MG63 (cell line): Measurements from ENCODE around the gene LIFR. TPM values are rescaled to one million over a fixed set of nuclear protein-coding genes. Genes with fewer than 3 reads are reported as not detected.
"Not testable (repeated sequence)": the region's sequence is repeated elsewhere in the genome, so short reads cannot be mapped to it uniquely, and the experiment has no call there.

ENCODE experiments used
- DNase-seq: peaks from one replicate; pipeline ENCODE4 v3.0.0-alpha.2; 2020
- H3K27me3 ChIP-seq: fragments of 250-450 bp; sonication (Bioruptor Pico); 2 replicates; pipeline ENCODE4 v1.5.1; 2020; ENCODE audit warnings: mild to moderate bottlenecking, moderate library complexity
- H3K36me3 ChIP-seq: fragments of 250-450 bp; sonication (Bioruptor Pico); 2 replicates; pipeline ENCODE4 v1.5.1; 2020; ENCODE audit warnings: mild to moderate bottlenecking, moderate library complexity
- H3K4me3 ChIP-seq: fragments of 250-450 bp; sonication (Bioruptor Pico); 2 replicates; pipeline ENCODE4 v1.5.1; 2020; ENCODE audit warnings: mild to moderate bottlenecking, moderate library complexity
- H3K9me3 ChIP-seq: fragments of 250-450 bp; sonication (Bioruptor Pico); 2 replicates; pipeline ENCODE4 v1.5.1; 2020; ENCODE audit warnings: mild to moderate bottlenecking, moderate library complexity
- total RNA-seq: library from RNA; depleted of rRNA; stranded (reverse); fragments of >200 nt; shearing (Covaris generic); gene quantifications from 2 replicates; pipeline ENCODE4 v1.2.3, GENCODE V29; 2014; ENCODE audit warnings: low replicate concordance; rRNA removed

The LIFR gene, protein sequence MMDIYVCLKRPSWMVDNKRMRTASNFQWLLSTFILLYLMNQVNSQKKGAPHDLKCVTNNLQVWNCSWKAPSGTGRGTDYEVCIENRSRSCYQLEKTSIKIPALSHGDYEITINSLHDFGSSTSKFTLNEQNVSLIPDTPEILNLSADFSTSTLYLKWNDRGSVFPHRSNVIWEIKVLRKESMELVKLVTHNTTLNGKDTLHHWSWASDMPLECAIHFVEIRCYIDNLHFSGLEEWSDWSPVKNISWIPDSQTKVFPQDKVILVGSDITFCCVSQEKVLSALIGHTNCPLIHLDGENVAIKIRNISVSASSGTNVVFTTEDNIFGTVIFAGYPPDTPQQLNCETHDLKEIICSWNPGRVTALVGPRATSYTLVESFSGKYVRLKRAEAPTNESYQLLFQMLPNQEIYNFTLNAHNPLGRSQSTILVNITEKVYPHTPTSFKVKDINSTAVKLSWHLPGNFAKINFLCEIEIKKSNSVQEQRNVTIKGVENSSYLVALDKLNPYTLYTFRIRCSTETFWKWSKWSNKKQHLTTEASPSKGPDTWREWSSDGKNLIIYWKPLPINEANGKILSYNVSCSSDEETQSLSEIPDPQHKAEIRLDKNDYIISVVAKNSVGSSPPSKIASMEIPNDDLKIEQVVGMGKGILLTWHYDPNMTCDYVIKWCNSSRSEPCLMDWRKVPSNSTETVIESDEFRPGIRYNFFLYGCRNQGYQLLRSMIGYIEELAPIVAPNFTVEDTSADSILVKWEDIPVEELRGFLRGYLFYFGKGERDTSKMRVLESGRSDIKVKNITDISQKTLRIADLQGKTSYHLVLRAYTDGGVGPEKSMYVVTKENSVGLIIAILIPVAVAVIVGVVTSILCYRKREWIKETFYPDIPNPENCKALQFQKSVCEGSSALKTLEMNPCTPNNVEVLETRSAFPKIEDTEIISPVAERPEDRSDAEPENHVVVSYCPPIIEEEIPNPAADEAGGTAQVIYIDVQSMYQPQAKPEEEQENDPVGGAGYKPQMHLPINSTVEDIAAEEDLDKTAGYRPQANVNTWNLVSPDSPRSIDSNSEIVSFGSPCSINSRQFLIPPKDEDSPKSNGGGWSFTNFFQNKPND
- total RNA-seq = 6.8 and 9.2 TPM in 2 replicates

- Histone ChIP-seq H3K36me3 (no peaks in the 10 kb centered on the region), H3K27me3 (no peaks in the 10 kb centered on the region), H3K9me3 (no peaks in the 10 kb centered on the region), H3K4me3 (peak within 1 kb of the TSS; percentile 89)
- DNase-seq = peak; percentile 88
Measured at GRCh38 chr5:38556599-38557307, at the start of gene LIFR. Gene LIFR, minus strand, starts transcription at chr5:38556646. Its CDS starts 25,999 bp downstream, at chr5:38530647.

DNA sequence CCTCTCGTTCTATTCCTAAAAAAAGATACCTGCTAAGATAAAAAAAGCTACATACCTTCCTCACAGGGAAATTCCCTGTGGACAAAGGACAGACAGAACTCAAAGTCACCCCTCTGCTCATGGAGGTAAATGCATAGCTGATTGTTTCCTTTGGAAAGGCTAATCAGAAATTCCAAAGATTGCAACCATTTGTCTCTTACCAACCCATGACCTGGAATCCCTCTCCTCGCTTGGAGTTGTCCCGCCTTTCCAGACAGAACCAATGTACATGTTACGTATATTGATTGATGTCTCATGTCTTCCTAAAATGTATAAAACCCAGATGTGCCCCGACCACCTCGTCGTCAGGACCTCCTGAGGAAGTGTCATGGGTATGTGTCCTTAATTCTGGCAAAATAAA lies 49.2 kb upstream of the LIFR start:
- H3K9me3 ChIP-seq = no peaks in the 10 kb centered on the region
- no peaks in the 10 kb centered on the region for H3K36me3 ChIP-seq
- no peak for DNase-seq
- no peak overlapping the region for H3K4me3 ChIP-seq
- H3K27me3 ChIP-seq = no peaks in the 10 kb centered on the region

DNA sequence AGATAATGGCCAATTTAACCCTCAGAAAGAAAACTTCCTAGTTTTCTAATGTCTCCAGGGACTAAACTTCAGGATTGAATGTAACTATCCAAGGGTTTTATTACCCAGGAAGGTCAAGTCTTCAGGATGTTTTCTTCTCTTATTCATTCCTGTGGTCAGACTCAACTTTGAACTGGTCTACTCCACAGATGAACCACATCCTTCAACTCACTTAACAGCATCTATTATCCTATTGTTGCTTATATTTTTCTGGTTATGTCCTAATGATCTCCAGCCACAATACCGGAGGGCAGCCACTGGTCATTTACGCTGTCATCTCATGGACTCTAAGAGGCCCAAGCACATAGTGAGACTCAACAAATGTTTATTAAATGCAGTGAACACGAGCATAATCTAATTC lies 47.2 kb upstream of the LIFR start:
- Histone ChIP-seq H3K27me3 (no peaks in the 10 kb centered on the region), H3K36me3 (no peaks in the 10 kb centered on the region), H3K4me3 (no peak overlapping the region), H3K9me3 (no peaks in the 10 kb centered on the region)
- DNase-seq = no peak

DNA sequence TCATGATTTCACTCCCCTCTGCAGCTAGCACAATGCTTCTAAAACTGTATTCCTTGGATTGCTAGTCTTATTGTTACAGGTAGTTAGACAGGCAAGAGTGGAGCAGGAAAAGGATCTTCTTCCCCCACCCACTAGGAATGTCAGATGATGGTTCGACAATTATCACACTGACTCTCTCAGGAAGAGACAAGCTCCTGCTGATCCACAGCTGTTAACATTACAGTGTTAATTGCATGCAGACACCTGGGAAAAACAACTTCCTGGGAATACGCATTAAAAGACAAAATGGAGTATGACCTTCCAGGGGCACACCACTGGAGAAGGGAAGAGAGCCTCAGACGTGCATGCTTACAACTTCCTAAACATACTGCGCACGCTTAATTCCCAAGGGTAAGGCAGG lies 46.2 kb upstream of the LIFR start:
- no peak overlapping the region for H3K4me3 ChIP-seq
- no peak for DNase-seq
- H3K27me3 ChIP-seq = no peaks in the 10 kb centered on the region
- H3K9me3 ChIP-seq = no peaks in the 10 kb centered on the region
- no peaks in the 10 kb centered on the region for H3K36me3 ChIP-seq

GRCh38 chr5:38601863-38602298 lies 45.4 kb upstream of the LIFR start:
- DNase-seq = peak; percentile 52
- H3K36me3 ChIP-seq = no peaks in the 10 kb centered on the region
- no peaks in the 10 kb centered on the region for H3K27me3 ChIP-seq
- H3K9me3 ChIP-seq = no peaks in the 10 kb centered on the region
- H3K4me3 ChIP-seq = no peak overlapping the region

DNA sequence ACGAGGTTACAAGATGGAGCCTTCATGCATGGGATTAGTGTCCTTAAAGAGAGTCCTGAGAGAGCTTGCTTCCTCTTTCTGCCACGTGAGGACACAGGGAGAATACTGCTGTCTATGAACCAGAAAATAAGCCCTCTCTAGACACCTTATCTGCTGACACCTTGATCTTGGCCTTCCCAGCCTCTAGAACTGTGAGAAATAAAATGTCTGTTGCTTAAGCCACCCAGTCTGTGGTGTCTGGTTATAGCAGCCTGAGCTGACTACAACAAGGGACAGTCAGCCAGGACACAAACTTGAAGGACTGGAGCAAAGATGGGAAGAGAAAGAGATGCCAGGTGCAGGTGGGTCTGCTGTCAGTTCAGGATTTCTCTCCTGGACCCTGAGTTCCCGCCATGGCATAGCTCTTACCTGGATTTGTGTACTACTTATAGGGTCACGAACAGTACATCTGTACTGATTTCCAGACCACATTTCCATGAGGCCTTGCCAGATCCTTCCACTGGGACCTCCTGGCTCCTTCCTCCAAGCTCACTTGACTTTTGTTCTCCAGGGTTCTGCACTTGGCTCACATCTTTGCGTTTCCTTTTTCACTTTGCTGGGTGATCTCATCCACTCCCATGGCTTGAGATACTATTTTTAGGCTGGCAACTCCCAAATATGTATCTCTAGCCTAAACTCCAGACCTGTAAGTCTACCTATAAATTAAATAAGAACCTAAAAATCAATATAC lies 44.9 kb upstream of the LIFR start:
- H3K4me3 ChIP-seq = no peak overlapping the region
- H3K27me3 ChIP-seq = no peaks in the 10 kb centered on the region

DNA sequence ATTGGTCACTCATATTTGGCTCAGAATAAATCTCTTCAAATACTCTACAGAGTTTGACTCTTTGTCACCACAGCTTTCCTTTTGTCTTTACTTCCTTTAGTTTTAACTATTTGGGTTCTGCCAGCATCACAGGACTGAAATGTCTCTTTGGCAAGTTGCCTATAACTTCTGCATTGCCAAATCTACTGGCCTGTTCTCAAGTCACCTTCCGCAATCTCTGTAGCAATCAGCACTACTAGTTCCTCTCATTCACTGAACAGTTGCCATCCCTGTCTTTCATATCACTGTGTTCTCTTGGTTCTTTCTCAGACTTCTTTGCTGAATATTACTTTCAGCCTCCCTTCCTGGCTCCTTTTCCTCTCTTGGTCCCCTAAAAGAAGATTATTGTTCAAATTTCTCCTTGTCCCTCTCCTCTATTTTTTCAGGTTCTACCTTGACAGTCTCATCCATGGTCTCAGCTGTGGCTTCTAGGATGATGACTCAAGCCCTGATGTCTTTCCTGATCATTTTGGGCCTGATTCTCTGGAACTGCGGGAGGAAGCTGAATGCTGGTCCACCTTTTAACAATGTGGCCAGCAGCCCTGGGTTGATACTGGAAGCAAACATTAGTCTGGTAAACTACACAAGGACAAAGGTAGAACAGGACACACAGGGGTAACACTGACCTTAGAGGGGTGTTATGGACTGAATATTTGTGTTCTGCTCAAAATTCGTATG lies 44.0 kb upstream of the LIFR start:
- Histone ChIP-seq H3K9me3 (no peaks in the 10 kb centered on the region), H3K36me3 (no peaks in the 10 kb centered on the region), H3K4me3 (no peak overlapping the region), H3K27me3 (no peaks in the 10 kb centered on the region)
- no peak for DNase-seq

More for the DNA sequence above, 44.9 kb upstream of the LIFR start:
- no peaks in the 10 kb centered on the region for H3K9me3 ChIP-seq
- H3K36me3 ChIP-seq = no peaks in the 10 kb centered on the region
- DNase-seq = peak; percentile 28

GRCh38 chr5:38599751-38600150 lies 43.3 kb upstream of the LIFR start:
- H3K36me3 ChIP-seq, DNase-seq, H3K9me3 ChIP-seq, H3K4me3 ChIP-seq, H3K27me3 ChIP-seq: not testable (repeated sequence)

- H3K4me3 ChIP-seq = no peak overlapping the region
- no peaks in the 10 kb centered on the region for H3K27me3 ChIP-seq
- H3K9me3 ChIP-seq = no peaks in the 10 kb centered on the region
- peak; percentile 40 for DNase-seq
- no peaks in the 10 kb centered on the region for H3K36me3 ChIP-seq
Measured at GRCh38 chr5:38598994-38599617, 42.7 kb upstream of the LIFR start.

- no peaks in the 10 kb centered on the region for H3K36me3 ChIP-seq
- no peak overlapping the region for H3K4me3 ChIP-seq
- no peaks in the 10 kb centered on the region for H3K9me3 ChIP-seq
- no peak for DNase-seq
- no peaks in the 10 kb centered on the region for H3K27me3 ChIP-seq
Measured at GRCh38 chr5:38598296-38598993, 42.0 kb upstream of the LIFR start.

- Histone ChIP-seq H3K9me3 (no peaks in the 10 kb centered on the region), H3K36me3 (no peaks in the 10 kb centered on the region), H3K4me3 (no peak overlapping the region), H3K27me3 (no peaks in the 10 kb centered on the region)
- DNase-seq = no peak
Measured at GRCh38 chr5:38596981-38597380, 40.5 kb upstream of the LIFR start.

DNA sequence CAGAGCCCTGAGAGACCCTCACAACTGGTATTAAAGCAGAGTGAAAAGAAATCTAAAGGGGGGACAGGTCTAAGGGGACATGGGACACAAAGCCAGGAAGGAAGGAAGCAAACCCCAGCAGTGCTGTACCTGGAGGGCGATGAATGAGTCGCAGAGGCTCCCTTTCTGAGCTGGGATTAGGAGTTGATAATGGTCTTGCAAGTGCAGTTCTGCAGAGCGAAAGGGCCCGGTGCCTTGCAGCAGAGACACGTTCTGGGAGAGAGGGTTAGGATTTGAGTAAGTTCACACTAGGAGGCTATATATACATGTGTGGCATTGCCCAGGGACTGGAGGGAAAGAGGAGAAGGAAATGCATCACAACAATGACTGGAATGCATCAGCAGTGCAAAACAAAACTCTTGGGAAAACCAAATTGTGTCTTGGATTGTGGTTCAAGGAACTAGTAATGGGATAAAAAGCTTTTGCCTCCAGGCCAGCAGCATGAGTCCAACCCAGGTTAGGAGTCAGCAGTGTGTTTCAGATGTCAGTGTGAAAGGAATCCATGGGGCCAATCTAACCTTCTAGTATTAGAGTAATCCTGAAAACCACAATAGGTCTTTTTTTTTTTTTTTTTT lies 38.8 kb upstream of the LIFR start:
- Histone ChIP-seq H3K36me3 (no peaks in the 10 kb centered on the region), H3K4me3 (no peak overlapping the region), H3K27me3 (no peaks in the 10 kb centered on the region), H3K9me3 (no peaks in the 10 kb centered on the region)
- peak; percentile 37 for DNase-seq

GRCh38 chr5:38593959-38594358 lies 37.5 kb upstream of the LIFR start:
- Histone ChIP-seq H3K9me3 (no peaks in the 10 kb centered on the region), H3K4me3 (no peak overlapping the region), H3K27me3 (no peaks in the 10 kb centered on the region), H3K36me3 (no peaks in the 10 kb centered on the region)
- no peak for DNase-seq

- no peaks in the 10 kb centered on the region for H3K36me3 ChIP-seq
- H3K9me3 ChIP-seq = no peaks in the 10 kb centered on the region
- no peak overlapping the region for H3K4me3 ChIP-seq
- DNase-seq = no peak
- H3K27me3 ChIP-seq = no peaks in the 10 kb centered on the region
Measured at GRCh38 chr5:38591523-38591849, 35.0 kb upstream of the LIFR start.
